Ascending aorta (tissue), 2 donors: ENCODE measurements around the gene ADRA1B. TPM values are rescaled to one million over a fixed set of nuclear protein-coding genes. Genes with fewer than 3 reads are reported as not detected.

Experiments
- DNase-seq, 2 donors: peaks; one replicate each; pipeline ENCODE4 v3.0.0-alpha.2; 2019; ENCODE audit warnings: low spot score in 2 of 2
- H3K27ac ChIP-seq, 2 donors: fragments of 200-600 bp; sonication (generic); one replicate each; pipeline ENCODE4 v1.5.1; 2016 to 2017; ENCODE audit warnings: mild to moderate bottlenecking in 1 of 2
- H3K27me3 ChIP-seq: fragments of 200-600 bp; sonication (generic); one replicate; pipeline ENCODE4 v1.5.1; 2017
- H3K36me3 ChIP-seq, 2 donors: fragments of 200-600 bp; sonication (generic); one replicate each; pipeline ENCODE4 v1.5.1; 2016
- H3K4me1 ChIP-seq, 2 donors: fragments of 200-600 bp; sonication (generic); one replicate each; pipeline ENCODE4 v1.5.1; 2016 to 2017; ENCODE audit warnings: mild to moderate bottlenecking in 1 of 2
- H3K4me3 ChIP-seq, 2 donors: fragments of 200-600 bp; sonication (generic); one replicate each; pipeline ENCODE4 v1.5.1; 2016 to 2017; ENCODE audit warnings: mild to moderate bottlenecking in 1 of 2
- H3K9me3 ChIP-seq, 2 donors: fragments of 200-600 bp; sonication (generic); one replicate each; pipeline ENCODE4 v1.5.1; 2016
- intact Hi-C: fragments of 100-400 bp; cut with DNase I; formaldehyde crosslinking; loops from one replicate; pipeline ENCODE4 v1.15.1; 2023
- total RNA-seq: library from RNA; depleted of rRNA; stranded (reverse); fragments of >200 nt; gene quantifications from one replicate; pipeline ENCODE4 v1.1.0, GENCODE V29; 2016
- TF ChIP-seq, protein P1 (sequence below), 3 experiments: fragments of 200-600 bp in 2 of 3; fragments of 450-650 bp in 1 of 3; sonication (generic) in 2 of 3; IDR thresholded peaks; one replicate each; pipeline ENCODE4 v1.5.1; 2016 to 2019; ENCODE audit warnings: antibody characterized with exemption in 3 of 3, mild to moderate bottlenecking in 1 of 3, moderate library complexity in 1 of 3

ADRA1B gene
- total RNA-seq, 1 donor from 2014 or later: 20.6 TPM

DNA sequence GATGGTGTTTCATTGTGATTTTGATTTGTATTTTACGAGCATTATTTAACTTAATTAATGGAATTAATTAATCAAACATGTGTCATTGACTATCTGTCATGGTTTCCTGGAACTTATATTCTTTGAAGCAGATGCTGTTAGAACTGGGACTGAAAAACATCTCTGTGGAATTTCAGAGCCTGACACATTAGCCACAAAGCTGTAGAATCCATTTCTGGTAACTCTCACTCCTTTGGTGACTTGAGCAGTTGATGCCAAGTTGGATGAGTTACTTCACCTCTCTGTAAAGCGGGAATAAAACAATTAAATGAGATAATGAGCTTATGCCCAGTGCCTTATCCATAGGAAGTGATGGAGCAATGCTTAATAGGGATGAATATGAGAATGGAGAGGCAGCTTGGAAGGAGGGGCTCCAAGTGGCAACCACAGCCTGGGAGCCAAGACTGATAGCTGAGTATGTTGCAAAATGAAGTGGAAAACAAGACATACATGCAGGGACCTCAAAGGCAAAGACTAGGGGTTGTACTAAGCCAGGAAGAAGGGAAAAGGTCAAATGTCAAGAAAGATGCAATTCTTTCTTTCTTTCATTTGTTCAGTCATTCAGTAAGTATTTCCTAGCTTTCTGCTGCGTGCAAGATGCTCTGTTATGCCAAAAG, 23.1 kb upstream of the ADRA1B start:
- Histone ChIP-seq H3K36me3 (no peaks in the 10 kb centered on the region), H3K27me3 (no peaks in the 10 kb centered on the region), H3K9me3 (no peaks in the 10 kb centered on the region), H3K27ac (no peak overlapping the region), H3K4me1 (no peaks in the 10 kb centered on the region), H3K4me3 (no peak overlapping the region)
- intact Hi-C loops: no loop called here
- no peak for DNase-seq
- TF ChIP-seq, protein P1, sequence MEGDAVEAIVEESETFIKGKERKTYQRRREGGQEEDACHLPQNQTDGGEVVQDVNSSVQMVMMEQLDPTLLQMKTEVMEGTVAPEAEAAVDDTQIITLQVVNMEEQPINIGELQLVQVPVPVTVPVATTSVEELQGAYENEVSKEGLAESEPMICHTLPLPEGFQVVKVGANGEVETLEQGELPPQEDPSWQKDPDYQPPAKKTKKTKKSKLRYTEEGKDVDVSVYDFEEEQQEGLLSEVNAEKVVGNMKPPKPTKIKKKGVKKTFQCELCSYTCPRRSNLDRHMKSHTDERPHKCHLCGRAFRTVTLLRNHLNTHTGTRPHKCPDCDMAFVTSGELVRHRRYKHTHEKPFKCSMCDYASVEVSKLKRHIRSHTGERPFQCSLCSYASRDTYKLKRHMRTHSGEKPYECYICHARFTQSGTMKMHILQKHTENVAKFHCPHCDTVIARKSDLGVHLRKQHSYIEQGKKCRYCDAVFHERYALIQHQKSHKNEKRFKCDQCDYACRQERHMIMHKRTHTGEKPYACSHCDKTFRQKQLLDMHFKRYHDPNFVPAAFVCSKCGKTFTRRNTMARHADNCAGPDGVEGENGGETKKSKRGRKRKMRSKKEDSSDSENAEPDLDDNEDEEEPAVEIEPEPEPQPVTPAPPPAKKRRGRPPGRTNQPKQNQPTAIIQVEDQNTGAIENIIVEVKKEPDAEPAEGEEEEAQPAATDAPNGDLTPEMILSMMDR (IDR thresholded peaks at IDR 0.05): no peak

- no peaks in the 10 kb centered on the region for H3K9me3 ChIP-seq
- DNase-seq: no peak
- no peak overlapping the region for H3K4me3 ChIP-seq
- no peaks in the 10 kb centered on the region for H3K36me3 ChIP-seq
- intact Hi-C loops: no loop called here
- TF ChIP-seq, protein P1 (IDR thresholded peaks at IDR 0.05): no peak
- no peaks in the 10 kb centered on the region for H3K27me3 ChIP-seq
- H3K4me1 ChIP-seq: no peaks in the 10 kb centered on the region
- no peak overlapping the region for H3K27ac ChIP-seq
These were observed 22.0 kb upstream of the ADRA1B start for GRCh38 chr5:159894149-159894720.

- Histone ChIP-seq H3K4me3 (no peak overlapping the region), H3K9me3 (no peaks in the 10 kb centered on the region), H3K36me3 (no peaks in the 10 kb centered on the region), H3K27ac (no peak overlapping the region), H3K4me1 (no peaks in the 10 kb centered on the region), H3K27me3 (no peaks in the 10 kb centered on the region)
- no peak for DNase-seq
- TF ChIP-seq, protein P1 (IDR thresholded peaks at IDR 0.05): no peak
- intact Hi-C loops: no loop called here
These were observed 18.4 kb upstream of the ADRA1B start for GRCh38 chr5:159897786-159898393.

DNA sequence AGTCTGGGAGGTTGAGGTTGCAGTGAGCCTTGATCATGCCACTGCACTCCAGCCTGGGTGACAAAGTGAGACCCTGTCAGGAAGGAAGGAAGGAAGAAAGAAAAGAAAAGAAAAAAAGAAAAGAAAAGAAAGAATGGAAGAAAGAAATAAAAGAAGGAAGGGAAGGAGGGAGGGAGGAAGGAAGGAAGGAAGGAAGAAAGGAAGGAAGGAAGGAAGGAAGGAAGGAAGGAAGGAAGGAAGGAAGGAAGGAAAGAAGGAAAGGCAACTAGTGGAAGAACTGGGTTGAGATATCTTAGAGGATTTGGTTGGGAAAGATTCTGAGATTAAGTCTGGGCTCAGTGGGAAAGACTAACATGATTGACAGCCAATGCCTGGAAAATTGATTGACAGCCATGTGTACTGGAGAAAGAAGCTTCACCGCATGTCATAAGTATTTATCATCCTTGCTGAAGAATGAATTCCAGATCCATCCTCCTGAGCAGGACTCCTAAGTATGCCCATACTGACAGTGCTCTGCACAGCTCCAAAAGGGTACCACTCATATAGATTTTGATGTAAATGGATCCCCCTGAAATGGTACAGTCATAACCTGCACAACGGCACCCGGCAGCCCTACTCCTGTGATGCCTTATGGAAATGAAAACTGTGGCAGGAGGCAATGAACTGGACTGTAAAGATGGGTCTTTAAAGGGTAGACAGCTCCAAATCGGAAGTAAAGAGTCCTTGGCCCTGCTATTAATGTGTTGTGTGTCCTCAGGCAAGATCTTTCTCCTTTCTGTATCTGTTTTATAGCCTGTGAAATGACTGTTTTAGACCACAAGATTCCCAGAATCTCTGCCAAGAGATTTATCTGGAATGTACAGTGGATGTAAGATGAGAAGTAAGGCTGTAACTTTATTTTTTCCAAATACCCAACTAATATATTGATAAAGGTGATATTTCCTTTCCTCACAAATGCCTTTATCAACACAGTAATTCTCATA, 16.9 kb upstream of the ADRA1B start:
- no peak for DNase-seq
- H3K27me3 ChIP-seq: no peaks in the 10 kb centered on the region
- no peaks in the 10 kb centered on the region for H3K9me3 ChIP-seq
- intact Hi-C loops: no loop called here
- TF ChIP-seq, protein P1 (IDR thresholded peaks at IDR 0.05): no peak
- H3K27ac ChIP-seq: no peak overlapping the region
- no peaks in the 10 kb centered on the region for H3K4me1 ChIP-seq
- no peaks in the 10 kb centered on the region for H3K36me3 ChIP-seq
- H3K4me3 ChIP-seq: no peak overlapping the region

GRCh38 chr5:159901308-159901707, 15.0 kb upstream of the ADRA1B start:
- Histone ChIP-seq H3K4me1 (peaks cover 0 to 5% of the 10 kb centered on the region in 2 donors), H3K27me3 (no peaks in the 10 kb centered on the region), H3K4me3 (no peak overlapping the region), H3K27ac (no peak overlapping the region), H3K36me3 (no peaks in the 10 kb centered on the region), H3K9me3 (no peaks in the 10 kb centered on the region)
- DNase-seq: no peak
- TF ChIP-seq, protein P1 (IDR thresholded peaks at IDR 0.05): no peak
- intact Hi-C loops: no loop called here
